HEK293 (cell line): ENCODE data around the gene CYP1B1.

Experiments
- CTCF ChIA-PET: fragments of 350-600 bp; formaldehyde crosslinking; extraction: SDS; loops from one replicate; lab custom pipeline; 2021; ENCODE audit warnings: antibody characterized with exemption; lab: Yijun Ruan, JAX
- POLR2A ChIA-PET: fragments of 300-600 bp; formaldehyde crosslinking; extraction: SDS; loops from one replicate; lab custom pipeline; 2020; ENCODE audit warnings: antibody characterized with exemption, inconsistent platforms; lab: Yijun Ruan, JAX
- H3K27ac ChIP-seq: fragments of 200-500 bp; sonication (Bioruptor generic); 2 replicates; pipeline ENCODE4 v1.5.1; 2014; ENCODE audit warnings: low read depth, low read length, control low read depth, inconsistent platforms; ENCODE audit errors: extremely low read depth
- H3K36me3 ChIP-seq, 2 experiments: fragments of 200-500 bp in 1 of 2; sonication (Bioruptor generic) in 1 of 2; 1 replicate in 1 of 2; 2 replicates in 1 of 2; pipeline ENCODE4 v1.5.1; 2014 to 2017; ENCODE audit warnings: inconsistent platforms in 2 of 2, low read length in 2 of 2; ENCODE audit not compliant: control insufficient read depth in 2 of 2, insufficient read depth in 1 of 2
- H3K4me1 ChIP-seq: fragments of 200-500 bp; sonication (Bioruptor generic); 2 replicates; pipeline ENCODE4 v1.5.1; 2014; ENCODE audit warnings: mild to moderate bottlenecking, low read length, inconsistent platforms; ENCODE audit not compliant: control insufficient read depth, insufficient read depth
- H3K4me3 ChIP-seq: 2 replicates; pipeline ENCODE4 v1.5.1; 2011; ENCODE audit warnings: low read depth, mild to moderate bottlenecking, control low read depth, low read length, moderate library complexity
- H3K9me3 ChIP-seq: fragments of 200-500 bp; sonication (Bioruptor generic); 2 replicates; pipeline ENCODE4 v1.5.1; 2014; ENCODE audit warnings: low read depth, low read length, inconsistent platforms; ENCODE audit not compliant: control insufficient read depth, insufficient read depth
- HOXC10 ChIP-seq: sonication (generic); formaldehyde crosslinking; IDR thresholded peaks from 2 replicates; pipeline ENCODE4 v1.8.1; 2023; ENCODE audit warnings: mild to moderate bottlenecking, missing genetic modification reagents
- IKZF3 ChIP-seq: fragments of 450-650 bp; IDR thresholded peaks from 2 replicates; pipeline ENCODE4 v1.5.0; 2018; ENCODE audit warnings: missing biosample characterization, mild to moderate bottlenecking, missing genetic modification characterization, moderate library complexity
- MZF1 ChIP-seq: fragments of 450-650 bp; formaldehyde crosslinking; IDR thresholded peaks from 2 replicates; pipeline ENCODE4 v1.5.1; 2017; ENCODE audit warnings: missing biosample characterization, missing genetic modification characterization, borderline replicate concordance
- ZFHX2 ChIP-seq: fragments of 450-650 bp; formaldehyde crosslinking; conservative IDR thresholded peaks from 2 replicates; pipeline ENCODE4 v1.5.1; 2016; ENCODE audit warnings: missing biosample characterization, missing genetic modification characterization
- ZFP37 ChIP-seq: fragments of 450-650 bp; formaldehyde crosslinking; IDR thresholded peaks from 2 replicates; pipeline ENCODE4 v1.5.1; 2016; ENCODE audit warnings: missing biosample characterization, missing genetic modification characterization
- ZIC2 ChIP-seq: fragments of 450-650 bp; formaldehyde crosslinking; IDR thresholded peaks from 2 replicates; pipeline ENCODE4 v1.5.1; 2016; ENCODE audit warnings: missing biosample characterization, missing genetic modification characterization
- ZNF138 ChIP-seq: fragments of 450-650 bp; formaldehyde crosslinking; IDR thresholded peaks from 2 replicates; pipeline ENCODE4 v1.5.1; 2016; ENCODE audit warnings: missing biosample characterization, missing genetic modification characterization, borderline replicate concordance
- ZNF2 ChIP-seq: fragments of 450-650 bp; formaldehyde crosslinking; IDR thresholded peaks from 2 replicates; pipeline ENCODE4 v1.5.1; 2016; ENCODE audit warnings: missing biosample characterization, missing genetic modification characterization
- ZNF214 ChIP-seq: fragments of 450-650 bp; formaldehyde crosslinking; IDR thresholded peaks from 2 replicates; pipeline ENCODE4 v1.5.1; 2017; ENCODE audit warnings: missing biosample characterization, mild to moderate bottlenecking, missing genetic modification characterization, borderline replicate concordance
- ZNF23 ChIP-seq: fragments of 450-650 bp; formaldehyde crosslinking; IDR thresholded peaks from 2 replicates; pipeline ENCODE4 v1.5.1; 2016; ENCODE audit warnings: missing biosample characterization, missing genetic modification characterization, borderline replicate concordance
- ZNF24 ChIP-seq: fragments of 450-650 bp; formaldehyde crosslinking; IDR thresholded peaks from 2 replicates; pipeline ENCODE4 v1.5.1; 2016; ENCODE audit warnings: missing biosample characterization, missing genetic modification characterization
- ZNF341 ChIP-seq: fragments of 450-650 bp; formaldehyde crosslinking; IDR thresholded peaks from 2 replicates; pipeline ENCODE4; 2016; ENCODE audit warnings: low read depth, missing biosample characterization, missing genetic modification characterization
- ZNF398 ChIP-seq: fragments of 450-650 bp; formaldehyde crosslinking; IDR thresholded peaks from 2 replicates; pipeline ENCODE4 v1.5.1; 2017; ENCODE audit warnings: missing biosample characterization, missing genetic modification characterization
- ZNF423 ChIP-seq: fragments of 450-650 bp; formaldehyde crosslinking; IDR thresholded peaks from 2 replicates; pipeline ENCODE4 v1.5.1; 2016; ENCODE audit warnings: missing biosample characterization, missing genetic modification characterization
- ZNF510 ChIP-seq: fragments of 450-650 bp; formaldehyde crosslinking; IDR thresholded peaks from 2 replicates; pipeline ENCODE4 v1.5.1; 2018; ENCODE audit warnings: mild to moderate bottlenecking, missing genetic modification characterization, missing biosample characterization; ENCODE audit not compliant: insufficient replicate concordance
- ZNF561 ChIP-seq: fragments of 450-650 bp; IDR thresholded peaks from 2 replicates; pipeline ENCODE4 v1.5.1; 2018; ENCODE audit warnings: missing biosample characterization, missing genetic modification characterization, borderline replicate concordance
- ZNF600 ChIP-seq: fragments of 450-650 bp; formaldehyde crosslinking; IDR thresholded peaks from 2 replicates; pipeline ENCODE4 v1.5.1; 2016; ENCODE audit warnings: missing biosample characterization, missing genetic modification characterization
- ZNF660 ChIP-seq: fragments of 450-650 bp; IDR thresholded peaks from 2 replicates; pipeline ENCODE4 v1.5.1; 2018; ENCODE audit warnings: missing biosample characterization, mild to moderate bottlenecking, missing genetic modification characterization
- ZNF76 ChIP-seq: fragments of 450-650 bp; formaldehyde crosslinking; IDR thresholded peaks from 2 replicates; pipeline ENCODE4; 2016; ENCODE audit warnings: low read depth, missing biosample characterization, missing genetic modification characterization, borderline replicate concordance
- ZNF785 ChIP-seq: fragments of 450-650 bp; formaldehyde crosslinking; IDR thresholded peaks from 2 replicates; pipeline ENCODE4 v1.5.1; 2016; ENCODE audit warnings: missing biosample characterization, missing genetic modification characterization
- ZNF843 ChIP-seq: fragments of 450-650 bp; formaldehyde crosslinking; IDR thresholded peaks from 2 replicates; pipeline ENCODE4 v1.5.1; 2016; ENCODE audit warnings: missing biosample characterization, missing genetic modification characterization
- TF ChIP-seq, protein P1 (sequence below): fragments of 450-650 bp; formaldehyde crosslinking; IDR thresholded peaks from 2 replicates; pipeline ENCODE4 v1.5.1; 2016; ENCODE audit warnings: missing biosample characterization, missing genetic modification characterization
- TF ChIP-seq, protein P2 (sequence below): fragments of 450-650 bp; formaldehyde crosslinking; IDR thresholded peaks from 2 replicates; pipeline ENCODE4 v1.5.1; 2016; ENCODE audit warnings: missing biosample characterization, missing genetic modification characterization
- TF ChIP-seq, protein P3 (sequence below): fragments of 450-650 bp; formaldehyde crosslinking; optimal IDR thresholded peaks from 2 replicates; pipeline ENCODE3; 2016; ENCODE audit warnings: missing biosample characterization, mild to moderate bottlenecking, missing genetic modification characterization

The CYP1B1 gene

GRCh38 chr2:38068234-38068633 lies 7.7 kb downstream of the CYP1B1 start (continued):
- TF ChIP-seq, protein P1, sequence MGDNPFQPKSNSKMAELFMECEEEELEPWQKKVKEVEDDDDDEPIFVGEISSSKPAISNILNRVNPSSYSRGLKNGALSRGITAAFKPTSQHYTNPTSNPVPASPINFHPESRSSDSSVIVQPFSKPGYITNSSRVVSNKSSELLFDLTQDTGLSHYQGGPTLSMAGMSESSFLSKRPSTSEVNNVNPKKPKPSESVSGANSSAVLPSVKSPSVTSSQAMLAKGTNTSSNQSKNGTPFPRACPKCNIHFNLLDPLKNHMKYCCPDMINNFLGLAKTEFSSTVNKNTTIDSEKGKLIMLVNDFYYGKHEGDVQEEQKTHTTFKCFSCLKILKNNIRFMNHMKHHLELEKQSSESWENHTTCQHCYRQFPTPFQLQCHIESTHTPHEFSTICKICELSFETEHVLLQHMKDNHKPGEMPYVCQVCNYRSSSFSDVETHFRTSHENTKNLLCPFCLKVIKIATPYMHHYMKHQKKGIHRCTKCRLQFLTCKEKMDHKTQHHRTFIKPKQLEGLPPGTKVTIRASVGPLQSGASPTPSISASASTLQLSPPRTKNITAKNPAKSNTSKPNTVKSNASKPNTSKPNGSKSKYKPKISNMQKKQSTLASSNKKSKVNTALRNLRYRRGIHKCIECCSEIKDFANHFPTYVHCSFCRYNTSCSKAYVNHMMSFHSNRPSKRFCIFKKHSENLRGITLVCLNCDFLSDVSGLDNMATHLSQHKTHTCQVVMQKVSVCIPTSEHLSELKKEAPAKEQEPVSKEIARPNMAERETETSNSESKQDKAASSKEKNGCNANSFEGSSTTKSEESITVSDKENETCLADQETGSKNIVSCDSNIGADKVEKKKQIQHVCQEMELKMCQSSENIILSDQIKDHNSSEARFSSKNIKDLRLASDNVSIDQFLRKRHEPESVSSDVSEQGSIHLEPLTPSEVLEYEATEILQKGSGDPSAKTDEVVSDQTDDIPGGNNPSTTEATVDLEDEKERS: no peak

GRCh38 chr2:38066421-38067115 lies 9.4 kb downstream of the CYP1B1 start:
- no peaks in the 10 kb centered on the region for H3K9me3 ChIP-seq
- CTCF ChIA-PET: interaction anchor here (1.2 kb wide), 1 partner anchor 9 kb away, joined by 3 read pairs; no protein-coding TSS in a partner anchor
- TF ChIP-seq ZNF561 (no peak), ZNF138 (tag by site-specific recombination) (no peak), MZF1 (tag by site-specific recombination) (no peak), ZNF660 (no peak), ZNF600 (tag by site-specific recombination) (no peak), ZNF423 (tag by site-specific recombination) (no peak), ZNF785 (no peak), ZNF2 (no peak), ZNF341 (tag by site-specific recombination) (no peak), ZNF510 (tag by site-specific recombination) (no peak)
- TF ChIP-seq, all 188 proteins: peak for 0
- no peak overlapping the region for H3K27ac ChIP-seq
- no peaks in the 10 kb centered on the region for H3K36me3 ChIP-seq
- no peak overlapping the region for H3K4me3 ChIP-seq
- H3K4me1 ChIP-seq: peaks cover 4% of the 10 kb centered on the region; the same call in 1 of the 2 replicates
- POLR2A ChIA-PET: no interaction called here

- CTCF ChIA-PET: interaction anchor here (0.8 to 1.2 kb wide), 2 partner anchors 8 to 11 kb away, joined by 3 to 6 read pairs; no protein-coding TSS in a partner anchor
- POLR2A ChIA-PET: no interaction called here
- TF ChIP-seq ZFHX2 (tag by site-specific recombination) (no peak), ZNF843 (no peak), ZFP37 (tag by site-specific recombination) (no peak), ZNF214 (tag by site-specific recombination) (no peak), ZIC2 (tag by site-specific recombination) (no peak), ZNF23 (no peak), ZNF76 (tag by site-specific recombination) (no peak), ZNF24 (tag by site-specific recombination) (no peak), IKZF3 (tag by site-specific recombination) (no peak), ZNF398 (tag by site-specific recombination) (no peak), HOXC10 (no peak)
- TF ChIP-seq, protein P2, sequence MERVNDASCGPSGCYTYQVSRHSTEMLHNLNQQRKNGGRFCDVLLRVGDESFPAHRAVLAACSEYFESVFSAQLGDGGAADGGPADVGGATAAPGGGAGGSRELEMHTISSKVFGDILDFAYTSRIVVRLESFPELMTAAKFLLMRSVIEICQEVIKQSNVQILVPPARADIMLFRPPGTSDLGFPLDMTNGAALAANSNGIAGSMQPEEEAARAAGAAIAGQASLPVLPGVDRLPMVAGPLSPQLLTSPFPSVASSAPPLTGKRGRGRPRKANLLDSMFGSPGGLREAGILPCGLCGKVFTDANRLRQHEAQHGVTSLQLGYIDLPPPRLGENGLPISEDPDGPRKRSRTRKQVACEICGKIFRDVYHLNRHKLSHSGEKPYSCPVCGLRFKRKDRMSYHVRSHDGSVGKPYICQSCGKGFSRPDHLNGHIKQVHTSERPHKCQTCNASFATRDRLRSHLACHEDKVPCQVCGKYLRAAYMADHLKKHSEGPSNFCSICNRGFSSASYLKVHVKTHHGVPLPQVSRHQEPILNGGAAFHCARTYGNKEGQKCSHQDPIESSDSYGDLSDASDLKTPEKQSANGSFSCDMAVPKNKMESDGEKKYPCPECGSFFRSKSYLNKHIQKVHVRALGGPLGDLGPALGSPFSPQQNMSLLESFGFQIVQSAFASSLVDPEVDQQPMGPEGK: no peak
- TF ChIP-seq, protein P3, sequence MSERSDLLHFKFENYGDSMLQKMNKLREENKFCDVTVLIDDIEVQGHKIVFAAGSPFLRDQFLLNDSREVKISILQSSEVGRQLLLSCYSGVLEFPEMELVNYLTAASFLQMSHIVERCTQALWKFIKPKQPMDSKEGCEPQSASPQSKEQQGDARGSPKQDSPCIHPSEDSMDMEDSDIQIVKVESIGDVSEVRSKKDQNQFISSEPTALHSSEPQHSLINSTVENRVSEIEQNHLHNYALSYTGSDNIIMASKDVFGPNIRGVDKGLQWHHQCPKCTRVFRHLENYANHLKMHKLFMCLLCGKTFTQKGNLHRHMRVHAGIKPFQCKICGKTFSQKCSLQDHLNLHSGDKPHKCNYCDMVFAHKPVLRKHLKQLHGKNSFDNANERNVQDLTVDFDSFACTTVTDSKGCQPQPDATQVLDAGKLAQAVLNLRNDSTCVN: no peak
- no peaks in the 10 kb centered on the region for H3K36me3 ChIP-seq
- no peak overlapping the region for H3K27ac ChIP-seq
- no peak overlapping the region for H3K4me3 ChIP-seq
- H3K9me3 ChIP-seq: no peaks in the 10 kb centered on the region
- H3K4me1 ChIP-seq: peaks cover 4% of the 10 kb centered on the region; the same call in 1 of the 2 replicates
Observed at GRCh38 chr2:38065502-38066135, 10.3 kb downstream of the CYP1B1 start.
